HG03354 (cell line): ENCODE data around the gene MTHFR.
"Not testable (repeated sequence)": the region's sequence is repeated elsewhere in the genome, so short reads cannot be mapped to it uniquely, and the experiment has no call there.

ENCODE experiments used
- ATAC-seq: cut with Tn5 transposase; IDR thresholded peaks from one replicate; pipeline ENCODE4 v1.9.1; 2021; ENCODE audit warnings: mild to moderate bottlenecking; ENCODE audit not compliant: unreplicated experiment, poor library complexity, severe bottlenecking

The MTHFR gene

DNA sequence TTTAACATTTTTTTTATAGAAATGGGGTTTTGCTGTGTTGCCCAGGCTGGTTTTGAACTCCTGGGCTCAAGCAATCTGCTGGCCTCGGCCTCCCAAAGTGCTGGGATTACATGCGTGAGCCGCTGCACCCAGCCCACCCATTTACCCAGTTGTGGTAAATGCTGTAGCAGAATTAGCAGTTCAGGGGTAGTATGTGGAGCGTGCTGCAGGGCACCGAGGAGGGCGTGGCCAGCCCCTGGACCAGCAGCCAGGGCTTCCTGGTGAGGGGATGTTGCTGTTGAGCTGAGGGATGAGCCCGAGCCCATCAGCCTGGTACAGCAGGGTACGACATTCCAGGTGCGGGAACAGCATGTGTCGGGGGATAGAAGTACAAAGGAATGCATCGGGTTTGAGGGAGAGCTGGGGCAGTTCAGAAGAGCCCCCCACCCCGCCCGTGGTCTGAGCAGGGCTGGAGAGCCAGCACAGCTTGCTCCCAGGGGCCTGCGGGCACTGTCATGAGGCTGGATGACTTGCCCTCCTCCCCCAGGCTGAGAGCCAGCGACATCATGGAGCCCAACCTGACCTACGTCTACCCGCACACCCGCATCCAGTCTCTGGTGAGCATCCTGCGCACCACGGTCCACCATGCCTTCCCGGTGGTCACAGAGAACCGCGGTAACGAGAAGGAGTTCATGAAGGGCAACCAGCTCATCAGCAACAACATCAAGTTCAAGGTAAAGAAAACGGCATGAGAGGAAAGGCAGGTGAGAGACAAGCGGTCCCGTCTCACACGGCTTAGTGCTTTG is 29.9 kb upstream of the MTHFR start:
- no peak for ATAC-seq

DNA sequence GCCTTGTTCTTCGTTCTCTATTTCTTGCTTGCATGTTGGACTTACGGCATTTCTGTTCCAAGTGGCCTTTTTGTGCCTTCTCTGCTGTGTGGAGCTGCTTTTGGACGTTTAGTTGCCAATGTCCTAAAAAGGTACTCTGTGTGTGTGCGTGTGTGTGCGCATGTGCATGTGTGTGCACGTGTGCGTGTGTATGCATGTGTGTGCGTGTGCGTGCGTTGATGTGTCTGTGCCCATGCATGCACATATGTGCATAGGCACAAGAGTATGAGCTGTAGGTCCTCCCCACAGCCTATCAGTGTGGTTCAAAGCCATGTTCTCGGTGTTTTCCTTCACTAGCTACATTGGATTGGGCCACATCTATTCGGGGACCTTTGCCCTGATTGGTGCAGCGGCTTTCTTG is 28.1 kb upstream of the MTHFR start:
- no peak for ATAC-seq

DNA sequence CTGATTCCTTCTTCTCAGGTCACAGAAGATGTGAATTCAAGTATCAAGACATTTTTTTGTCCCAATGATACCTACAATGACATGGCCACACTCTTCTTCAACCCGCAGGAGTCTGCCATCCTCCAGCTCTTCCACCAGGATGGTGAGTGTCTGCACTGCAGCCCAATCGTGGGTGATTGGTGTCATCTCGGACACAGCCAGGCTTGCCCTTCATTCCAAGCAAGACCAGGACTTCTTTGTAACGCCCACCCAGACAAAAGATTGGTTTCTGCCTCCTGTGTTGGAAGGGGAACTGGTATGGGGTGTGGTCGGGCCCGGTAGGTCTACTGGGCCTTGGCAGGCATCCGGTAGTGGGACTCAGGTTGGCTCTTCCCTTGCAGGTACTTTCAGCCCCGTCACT is 27.7 kb upstream of the MTHFR start:
- no peak for ATAC-seq

DNA sequence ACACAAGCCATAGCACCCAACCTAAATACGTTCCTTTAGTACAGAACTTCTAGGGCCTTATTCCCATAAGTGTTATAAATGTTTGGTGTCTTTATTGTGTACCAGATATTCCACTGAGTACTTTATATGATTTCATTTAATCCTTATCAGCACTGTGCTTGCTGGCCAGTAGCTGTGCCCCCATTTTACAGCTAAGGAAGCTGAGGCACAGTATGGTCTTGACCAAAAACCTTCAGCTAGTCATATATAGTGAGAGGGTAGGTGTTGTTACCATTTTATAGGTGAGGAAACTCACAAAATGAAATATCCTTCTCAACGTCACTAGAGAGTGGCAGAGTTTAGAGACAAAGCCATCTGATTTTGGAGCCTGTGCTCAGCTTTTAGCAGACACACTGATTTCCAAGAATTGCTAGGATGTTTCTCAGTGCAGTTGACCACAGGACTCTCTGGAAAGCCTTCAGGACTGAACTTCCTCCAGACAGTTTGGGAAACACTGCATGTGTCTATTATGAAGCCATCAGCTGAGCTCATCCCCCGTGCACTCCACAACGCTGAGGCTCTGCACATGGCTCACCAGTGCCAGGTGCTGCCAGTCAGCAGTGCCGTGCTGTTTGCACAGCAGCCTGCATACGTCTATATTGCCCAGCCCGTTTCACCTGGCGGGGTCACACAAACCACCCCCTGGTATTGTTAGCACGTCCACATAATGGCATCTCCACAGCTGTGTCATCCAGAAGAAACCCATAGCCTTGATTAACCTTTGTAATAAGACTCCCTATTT is 26.4 kb upstream of the MTHFR start:
- no peak for ATAC-seq

DNA sequence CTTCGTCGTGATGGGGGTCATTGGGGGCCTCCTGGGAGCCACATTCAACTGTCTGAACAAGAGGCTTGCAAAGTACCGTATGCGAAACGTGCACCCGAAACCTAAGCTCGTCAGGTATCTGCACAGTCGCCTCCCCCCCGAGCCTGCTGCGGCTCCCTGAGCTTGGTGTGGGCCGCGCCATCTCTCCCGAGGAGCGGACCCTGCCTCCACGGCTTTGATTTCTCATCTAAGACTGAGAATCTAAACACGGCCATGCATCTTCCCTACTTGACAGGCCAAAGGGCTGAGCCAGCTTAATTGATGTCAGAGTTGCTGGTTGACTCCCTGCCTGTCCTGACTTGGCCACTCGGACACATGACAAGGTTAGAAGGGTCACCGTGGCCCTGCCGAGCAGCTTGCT is 22.7 kb upstream of the MTHFR start:
- no peak for ATAC-seq

DNA sequence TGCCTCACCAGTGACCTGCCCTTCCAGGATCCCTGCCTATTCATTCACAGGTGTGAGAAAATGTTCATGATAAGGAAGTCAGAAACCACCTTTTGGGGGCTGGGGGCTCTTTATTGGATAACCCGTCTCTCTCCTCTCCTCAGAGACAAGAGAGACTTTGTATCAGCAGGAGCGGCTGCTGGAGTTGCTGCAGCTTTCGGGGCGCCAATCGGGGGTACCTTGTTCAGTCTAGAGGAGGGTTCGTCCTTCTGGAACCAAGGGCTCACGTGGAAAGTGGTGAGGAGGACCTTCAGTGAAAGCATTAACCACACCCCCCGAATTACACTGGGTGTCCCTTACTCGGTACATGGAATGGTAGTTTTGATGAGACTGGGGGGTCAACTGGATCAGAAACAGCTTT is 21.2 kb upstream of the MTHFR start:
- ATAC-seq, result no peak

DNA sequence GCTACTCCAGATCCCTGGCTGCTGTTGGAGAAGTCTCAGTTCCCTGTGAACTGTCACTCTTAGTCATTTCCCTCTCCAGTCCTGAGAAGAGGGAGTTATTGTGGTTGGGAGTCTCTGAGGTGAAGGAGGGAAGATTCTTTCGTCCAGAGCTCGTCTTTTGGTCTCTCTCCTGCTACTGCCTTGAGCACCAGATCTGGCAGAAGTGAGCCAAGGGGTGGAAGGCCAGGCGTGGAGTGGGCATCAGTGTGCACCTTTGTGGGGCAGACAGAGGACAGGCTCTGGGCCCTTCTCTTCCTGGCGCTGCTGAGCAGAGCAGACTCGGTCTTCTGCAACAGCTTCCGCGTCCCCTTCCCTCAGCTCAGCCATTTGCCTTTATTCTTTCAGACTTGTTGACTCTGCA is 19.4 kb upstream of the MTHFR start:
- ATAC-seq, result no peak

DNA sequence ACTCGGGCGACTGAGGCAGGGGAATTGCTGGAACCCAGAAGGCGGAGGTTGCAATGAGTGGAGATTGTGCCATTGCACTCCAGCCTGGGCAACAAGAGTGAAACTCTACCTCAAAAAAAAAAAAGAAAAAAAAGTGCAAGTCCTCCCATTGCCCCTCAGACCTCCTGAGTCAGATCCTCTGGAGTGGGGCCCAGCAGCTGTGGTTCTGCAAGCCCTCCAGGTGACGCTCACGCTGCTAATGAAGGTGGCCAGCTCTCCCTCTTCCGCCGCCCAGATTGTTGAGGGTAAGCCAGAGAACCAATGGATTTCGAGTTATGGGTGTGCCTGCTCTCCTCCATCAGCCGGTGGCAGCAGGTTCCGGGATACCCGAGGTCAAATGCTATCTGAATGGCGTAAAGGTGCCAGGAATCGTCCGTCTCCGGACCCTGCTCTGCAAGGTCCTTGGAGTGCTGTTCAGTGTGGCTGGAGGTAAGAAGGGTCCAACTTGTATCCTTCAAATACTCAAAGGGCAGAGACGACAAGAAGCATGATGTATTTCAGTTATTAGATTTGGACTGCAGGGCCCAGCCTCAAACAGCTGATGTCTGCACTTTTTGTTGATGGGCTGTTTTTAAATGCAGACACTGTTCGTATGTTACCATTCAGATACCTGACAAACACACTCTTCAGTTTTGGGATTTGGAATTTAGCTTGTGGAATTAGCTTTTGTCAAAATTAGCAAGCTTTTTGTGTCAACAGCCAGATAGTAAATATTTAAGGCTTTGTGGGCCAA is 17.8 kb upstream of the MTHFR start:
- no peak for ATAC-seq

DNA sequence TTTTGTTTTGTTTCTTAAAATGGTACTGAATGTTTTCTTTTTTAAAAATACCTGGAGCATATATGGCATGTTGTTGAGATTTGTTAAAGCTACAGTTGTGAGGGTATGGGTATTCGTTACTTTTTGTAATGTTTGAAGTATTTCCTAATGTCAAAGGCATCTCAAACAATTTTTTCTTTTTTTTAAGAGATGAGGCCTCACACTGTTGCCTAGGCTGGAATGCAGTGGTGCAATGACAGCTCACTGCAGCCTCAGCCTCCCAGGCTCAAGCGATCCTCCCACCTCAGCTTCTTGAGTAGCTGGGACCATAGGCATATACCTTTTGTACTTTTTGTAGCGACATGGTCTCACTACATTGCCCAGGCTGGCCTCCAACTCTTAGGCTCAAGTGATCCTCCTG is 16.3 kb upstream of the MTHFR start:
- no peak for ATAC-seq

DNA sequence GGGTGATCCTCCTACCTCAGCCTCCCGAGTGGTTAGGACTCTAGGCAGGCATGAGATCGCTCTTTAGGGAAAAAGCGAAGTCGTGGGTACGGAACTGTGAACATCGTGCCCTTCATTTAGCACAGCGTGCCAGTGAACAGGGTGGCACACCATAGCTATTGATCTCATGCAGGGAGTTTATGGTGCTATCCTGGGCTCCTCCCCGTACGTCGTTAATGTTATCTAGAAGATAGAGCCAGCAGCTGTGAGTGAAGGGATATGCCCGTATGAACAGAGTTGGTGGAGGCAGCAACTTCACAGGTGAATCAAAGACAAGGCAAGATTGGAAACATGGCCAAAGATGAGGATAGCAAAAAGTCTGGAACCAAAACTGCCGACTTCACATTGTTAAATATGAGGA is 11.4 kb upstream of the MTHFR start:
- ATAC-seq, result no peak

DNA sequence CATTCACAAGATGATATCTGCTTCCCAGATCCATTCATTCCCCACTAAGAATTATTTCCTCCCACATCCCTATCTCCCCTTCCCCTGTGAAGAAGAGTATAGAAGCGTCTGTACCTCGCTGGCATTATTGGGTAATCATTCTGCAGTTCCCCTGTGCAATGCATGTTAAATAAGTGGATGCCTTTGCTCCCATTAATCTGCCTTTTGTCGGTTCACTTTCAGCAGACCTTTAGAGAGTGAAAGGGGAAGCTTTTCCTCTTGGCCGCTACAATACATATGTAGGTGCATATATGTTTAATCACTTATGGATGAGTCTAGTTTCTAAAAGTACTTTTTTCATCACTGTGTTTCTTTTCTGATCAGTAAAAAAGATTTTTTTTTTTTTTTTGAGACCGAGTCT is 7.3 kb upstream of the MTHFR start:
- no peak for ATAC-seq

DNA sequence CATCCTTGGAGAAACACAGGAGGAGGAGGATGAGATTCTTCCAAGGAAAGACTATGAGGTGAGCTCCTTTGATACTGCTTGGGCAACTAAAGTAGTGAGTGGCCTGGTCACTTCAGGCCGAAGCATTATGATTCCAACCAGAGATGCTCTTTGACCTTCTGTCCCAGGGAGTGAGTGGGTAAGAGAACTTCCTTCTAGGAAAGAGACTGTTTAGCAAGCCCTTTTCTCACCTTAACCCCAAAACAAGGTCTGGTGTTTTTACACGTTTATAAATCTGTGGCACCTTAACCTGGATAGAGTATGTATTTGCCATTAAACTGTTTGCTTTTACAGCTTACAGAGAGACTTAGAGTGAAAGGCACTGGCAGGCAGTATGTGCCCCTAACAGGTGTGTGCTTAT is 1.4 kb upstream of the MTHFR start:
- no peak for ATAC-seq

DNA sequence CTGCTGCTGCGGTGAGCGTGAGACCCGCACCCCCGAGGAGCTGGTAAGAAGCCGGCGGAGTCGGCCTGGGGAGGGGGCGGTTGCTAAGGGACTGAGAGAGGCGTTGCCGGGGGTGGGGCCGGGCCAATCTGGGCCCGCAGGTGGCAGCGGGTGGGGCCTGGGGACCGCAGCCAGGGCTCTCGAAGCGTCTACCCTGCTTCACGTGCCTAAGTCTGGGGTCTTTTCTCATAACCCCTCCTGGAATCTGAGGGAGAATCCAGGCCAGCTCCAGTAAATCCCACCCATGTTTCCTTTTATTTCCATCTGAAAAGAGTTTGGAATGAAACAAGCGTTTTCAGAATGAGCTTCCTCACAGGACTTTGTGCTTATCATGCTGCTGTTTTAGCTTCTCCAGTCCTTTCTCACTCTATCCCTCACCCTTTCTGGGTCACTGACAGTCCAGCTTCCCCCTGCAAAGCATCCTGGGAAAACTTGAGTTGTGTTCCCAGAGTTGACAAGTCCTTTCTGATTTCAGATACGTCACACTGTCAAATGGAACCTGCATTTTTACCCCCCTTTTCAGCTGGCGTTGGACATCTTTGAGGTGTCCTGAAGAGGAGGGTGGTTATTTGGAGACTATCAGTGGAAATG is 658 bp upstream of the MTHFR start:
- ATAC-seq, result peak; percentile 50

DNA sequence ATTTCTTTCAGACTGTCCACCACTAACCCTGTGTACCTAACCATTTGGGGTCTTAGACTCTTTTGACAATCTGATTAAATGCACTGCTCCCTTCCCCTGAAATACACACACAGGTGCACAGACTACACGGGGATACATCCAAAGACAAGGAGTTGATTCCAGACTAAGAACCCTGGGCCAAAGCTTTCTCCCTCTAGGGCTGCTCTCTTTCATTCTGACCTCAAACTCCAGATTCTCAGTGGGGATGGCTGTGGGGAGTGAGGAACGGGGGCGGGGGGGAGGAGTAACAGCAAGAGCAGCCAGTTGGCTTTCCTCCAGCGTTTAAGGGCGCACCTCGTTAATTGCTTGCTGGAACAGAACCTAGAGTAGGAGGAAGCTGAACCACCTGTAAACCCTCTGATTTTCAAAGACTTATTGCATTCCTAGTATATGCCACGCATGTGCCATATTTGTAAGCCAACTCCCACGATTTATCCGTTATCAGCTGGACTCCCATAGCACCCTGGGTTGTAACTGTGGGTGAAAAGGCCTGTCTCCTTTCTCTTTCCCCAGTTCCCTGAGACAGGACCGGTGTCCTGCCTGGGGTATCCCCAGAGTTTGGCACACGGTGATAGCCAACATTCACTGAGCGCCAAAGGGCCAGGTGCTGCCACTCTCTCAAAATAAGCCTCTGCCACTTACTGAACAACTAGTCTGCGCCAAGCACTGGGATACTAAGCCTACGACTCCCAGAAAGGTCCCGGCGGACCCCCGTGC is 920 bp downstream of the MTHFR start:
- ATAC-seq, result no peak

DNA sequence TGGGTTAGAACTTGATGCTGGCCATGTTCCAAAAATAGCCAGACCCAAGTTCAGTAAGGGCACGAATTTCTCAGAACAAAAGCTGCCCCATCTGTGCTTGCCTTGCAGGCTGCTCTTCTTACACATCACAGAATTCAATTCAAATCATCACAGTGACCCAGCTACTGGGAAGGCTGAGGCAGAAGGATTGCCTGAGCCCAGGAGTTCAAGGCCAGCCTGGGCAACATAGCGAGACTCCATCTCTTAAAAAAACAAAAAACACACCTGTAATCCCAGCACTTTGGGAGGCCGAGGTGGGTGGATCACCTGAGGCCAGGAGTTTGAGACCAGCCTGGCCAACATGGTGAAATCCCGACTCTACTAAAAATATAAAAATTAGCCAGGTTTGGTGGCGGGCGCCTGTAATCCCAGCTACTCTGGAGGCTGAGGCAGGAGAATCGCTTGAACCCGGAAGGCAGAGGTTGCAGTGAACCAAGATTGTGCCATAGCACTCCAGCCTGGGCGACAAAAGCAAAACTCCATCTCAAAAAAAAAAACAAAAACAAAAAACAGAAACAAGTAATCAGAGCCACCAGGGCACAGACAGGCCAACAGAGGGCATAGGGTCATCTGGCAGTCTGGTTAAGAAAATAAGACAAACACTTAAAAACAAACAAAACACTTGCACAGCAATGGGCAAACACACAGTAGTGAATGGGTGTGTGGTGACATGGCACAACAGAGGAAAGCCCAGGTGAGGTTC is 1.7 kb downstream of the MTHFR start:
- not testable (repeated sequence) for ATAC-seq

DNA sequence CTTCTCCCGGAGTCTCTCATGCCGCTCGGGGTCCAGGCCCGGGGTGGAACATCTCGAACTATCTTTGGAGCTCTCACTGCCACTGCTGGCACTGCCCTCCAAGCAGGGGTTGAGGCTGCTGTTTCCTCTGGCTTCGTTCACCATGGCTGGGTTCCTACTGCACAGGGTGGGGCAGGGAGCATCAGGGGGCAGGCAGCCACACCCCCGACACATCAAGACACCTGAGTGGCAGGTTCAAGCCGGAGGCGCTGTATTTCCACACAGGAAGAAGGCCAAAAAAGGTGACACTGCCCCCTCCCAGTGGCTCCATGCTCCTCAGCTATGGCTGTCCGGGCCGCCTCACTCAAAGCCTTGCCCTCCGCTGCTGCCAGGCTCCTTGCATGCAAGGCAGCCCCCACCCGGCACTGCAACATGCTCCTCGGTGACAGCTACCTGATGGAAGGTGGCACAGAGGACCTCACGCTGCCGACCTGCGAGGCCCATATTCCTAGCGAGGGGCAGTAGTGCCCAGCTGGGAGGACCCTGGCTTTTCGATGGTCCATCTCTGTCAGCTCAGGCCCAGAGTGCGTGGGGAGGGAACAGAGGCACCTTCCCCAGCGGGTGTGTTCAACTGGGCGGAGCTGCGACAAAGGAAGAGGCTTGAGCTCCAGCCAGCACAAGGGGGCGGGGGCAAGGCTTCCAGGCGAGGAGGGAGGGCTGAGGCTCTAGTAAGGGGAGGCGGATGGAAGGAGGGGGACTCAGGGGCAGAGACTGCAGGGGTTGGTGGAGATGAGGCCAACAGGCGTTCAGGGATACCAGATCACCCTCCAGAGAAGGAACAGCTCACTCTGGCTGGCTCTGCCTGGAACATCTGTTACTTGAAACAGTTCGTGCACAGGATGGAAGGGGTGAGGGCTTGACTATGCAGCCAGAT is 2.5 kb downstream of the MTHFR start:
- no peak for ATAC-seq

DNA sequence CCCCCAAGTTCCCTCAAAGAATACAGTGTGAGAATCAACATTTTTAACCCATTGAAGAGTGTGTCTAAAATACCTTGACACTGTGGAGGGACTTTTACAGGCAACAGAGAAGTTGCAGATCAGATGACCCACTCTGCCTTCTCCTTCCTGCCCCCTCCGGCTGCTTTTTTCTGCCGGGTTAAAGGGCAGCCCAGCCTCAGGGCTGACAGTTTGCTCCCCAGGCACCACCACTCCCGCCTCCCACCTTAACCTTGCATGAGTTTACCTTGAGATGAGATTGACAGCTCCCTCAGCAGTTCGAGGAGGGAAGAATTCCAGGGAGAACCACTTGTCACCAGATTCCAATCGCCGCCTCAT is 3.2 kb downstream of the MTHFR start:
- no peak for ATAC-seq
